Ovary (tissue), 9 donors: Measurements from ENCODE around the gene HS6ST3. TPM values are rescaled to one million over a fixed set of nuclear protein-coding genes. Genes with fewer than 3 reads are reported as not detected.

Experiments used
- DNase-seq, 5 donors: peaks; one replicate each; pipeline ENCODE4 v3.0.0-alpha.2; 2019 to 2020
- H3K27ac ChIP-seq, 2 donors: fragments of 200-600 bp; one replicate each; pipeline versions ENCODE4 v1.5.1 to v1.8.0; 2019 to 2022
- H3K27me3 ChIP-seq: fragments of 200-600 bp; one replicate; pipeline ENCODE4 v1.8.0; 2022
- H3K36me3 ChIP-seq: fragments of 200-600 bp; sonication (generic); one replicate; pipeline ENCODE4 v1.5.1; 2019
- H3K4me1 ChIP-seq: one replicate; pipeline ENCODE4 v1.8.1; 2013; ENCODE audit warnings: mild to moderate bottlenecking, moderate library complexity; ENCODE audit not compliant: insufficient read depth
- H3K4me3 ChIP-seq: fragments of 200-600 bp; sonication (generic); one replicate; pipeline ENCODE4 v1.5.1; 2017
- H3K9me3 ChIP-seq, 2 donors: fragments of 200-600 bp in 1 of 2; sonication (generic) in 1 of 2; one replicate each; pipeline versions ENCODE4 v1.5.1 to v1.8.1; 2013 to 2019; ENCODE audit warnings: mild to moderate bottlenecking in 1 of 2, moderate library complexity in 1 of 2
- CTCF ChIP-seq, 3 donors: fragments of 450-650 bp in 2 of 3; fragments of 200-600 bp in 1 of 3; IDR thresholded peaks; one replicate each; pipeline versions ENCODE4 v1.5.1 to v1.8.0; 2016 to 2022; ENCODE audit warnings: antibody characterized with exemption in 3 of 3, mild to moderate bottlenecking in 1 of 3
- EP300 ChIP-seq: sonication (generic); formaldehyde crosslinking; IDR thresholded peaks from one replicate; pipeline ENCODE4 v1.6.1; 2017; ENCODE audit warnings: antibody characterized with exemption
- POLR2A ChIP-seq: fragments of 450-650 bp; IDR thresholded peaks from one replicate; pipeline ENCODE4 v1.6.1; 2017; ENCODE audit warnings: antibody characterized with exemption, mild to moderate bottlenecking, moderate library complexity
- WGBS, 3 donors: extraction: QIAGEN DNeasy Blood & Tissue Kit in 1 of 3; methylation state at CpG; one replicate each; pipeline versions ENCODE4 v1.1.5 to v1.1.7; 2013 to 2017; 5-methylcytosine and 5-hydroxymethylcytosine counted together
- intact Hi-C, 4 donors: fragments of 100-400 bp; cut with DNase I; formaldehyde crosslinking; loops; one replicate each; pipeline versions ENCODE4 v1.11.0 to v1.15.1; 2022 to 2023
- polyA plus RNA-seq, 2 donors: library from polyadenylated mRNA; stranded (reverse); fragments of 200-250 nt in 1 of 2; fragments of 350-450 nt in 1 of 2; fragmentation: Illumina TruSeq in 1 of 2; extraction: RNeasy Lipid Tissue Mini Kit (QIAGEN cat#74804) in 1 of 2; gene quantifications; one replicate each; pipeline ENCODE4 v1.2.3, GENCODE V29; 2013 to 2014
- total RNA-seq, 7 donors: library from RNA; depleted of rRNA in 2 of 7; stranded (reverse); fragments of >200 nt in 2 of 7; fragmentation: NEBNext Ultra II Directional in 3 of 7; extraction: Animal tissue kit (Norgen Biotek cat#: 25700) in 3 of 7; gene quantifications; one replicate each; pipeline versions ENCODE4 v1.1.0 to v1.2.4, GENCODE V29; 2016 to 2023
- donor health status: DM: no; HTN: no; CAD: no; lungs with moderate emphysema.
- donor health status: DM: no; HTN: no; CAD: no.
- donor health status: Bipolar disorder and iron deficiency.
- donor health status: DM: yes; HTN: yes; CAD: no.
- donor health status: DM: no; HTN: no; CAD: no.
- donor health status: DM: yes; HTN: yes; CAD: no.

HS6ST3 gene
- total and polyA plus RNA-seq, 9 donors, result 0.05 to 0.46 (median 0.19) TPM; not detected in 3

GRCh38 chr13:96052656-96053002 is 37.3 kb upstream of the HS6ST3 start:
- Histone ChIP-seq H3K27me3 (no peaks in the 10 kb centered on the region), H3K36me3 (no peaks in the 10 kb centered on the region), H3K4me1 (no peaks in the 10 kb centered on the region), H3K4me3 (peak overlapping the region; percentile 100), H3K9me3 (no peaks in the 10 kb centered on the region), H3K27ac (peak overlapping the region; percentile 63 to 70)
- TF ChIP-seq POLR2A (no peak), EP300 (no peak), CTCF (IDR thresholded peaks at IDR 0.05) (no peak)
- WGBS, 3 donors, result 0 to 1% (median 1%) methylated on average over 12 of the region's 12 CpGs
- intact Hi-C loops, result no loop called here
- DNase-seq, result no peak

- Histone ChIP-seq H3K9me3 (no peaks in the 10 kb centered on the region), H3K27ac (peak within 1 kb of the TSS; percentile 63 to 70), H3K36me3 (no peaks in the 10 kb centered on the region), H3K27me3 (no peaks in the 10 kb centered on the region), H3K4me1 (no peaks in the 10 kb centered on the region), H3K4me3 (peak within 1 kb of the TSS; percentile 100)
- intact Hi-C loops, result no loop called here
- DNase-seq, result peak; percentile 93 to 96 (median 95)
- WGBS, 3 donors, result 0 to 1% (median 1%) methylated on average over 35 to 77 of the region's 77 CpGs
- TF ChIP-seq CTCF (IDR thresholded peaks at IDR 0.05), result no peak
- TF ChIP-seq EP300, result no peak
- peak; percentile 80 for TF ChIP-seq POLR2A
Measured at GRCh38 chr13:96053003-96053703, 36.8 kb upstream of the HS6ST3 start, which contains the start of gene UGGT2. Gene UGGT2 (minus strand): TSS chr13:96053401. CDS start chr13:96053312, 89 bp downstream.

- Histone ChIP-seq H3K9me3 (no peaks in the 10 kb centered on the region), H3K27ac (no peak overlapping the region), H3K4me1 (no peaks in the 10 kb centered on the region), H3K36me3 (no peaks in the 10 kb centered on the region), H3K27me3 (no peaks in the 10 kb centered on the region), H3K4me3 (no peak overlapping the region)
- intact Hi-C loops, result no loop called here
- WGBS, 3 donors, result 49 to 66% (median 63%) methylated on average over 2 of the region's 2 CpGs
- no peak for DNase-seq
- TF ChIP-seq CTCF (IDR thresholded peaks at IDR 0.05) (no peak), POLR2A (no peak), EP300 (no peak)
Measured at GRCh38 chr13:96065849-96066248, 24.1 kb upstream of the HS6ST3 start.

- Histone ChIP-seq H3K4me1 (no peaks in the 10 kb centered on the region), H3K27ac (no peak overlapping the region), H3K27me3 (no peaks in the 10 kb centered on the region), H3K9me3 (no peaks in the 10 kb centered on the region), H3K4me3 (no peak overlapping the region), H3K36me3 (no peaks in the 10 kb centered on the region)
- no peak for DNase-seq
- 61 to 65% (median 65%) methylated on average over 2 of the region's 2 CpGs for WGBS, 3 donors
- intact Hi-C loops, result no loop called here
- no peak for TF ChIP-seq CTCF (IDR thresholded peaks at IDR 0.05)
Measured at GRCh38 chr13:96068729-96069128, 21.2 kb upstream of the HS6ST3 start.
